HG02885 (cell line): ENCODE results near the gene MACROD2.

ENCODE experiments used
- ATAC-seq: cut with Tn5 transposase; IDR thresholded peaks from one replicate; pipeline ENCODE4 v1.9.1; 2021; ENCODE audit warnings: mild to moderate bottlenecking; ENCODE audit not compliant: unreplicated experiment, poor library complexity

The MACROD2 gene

DNA sequence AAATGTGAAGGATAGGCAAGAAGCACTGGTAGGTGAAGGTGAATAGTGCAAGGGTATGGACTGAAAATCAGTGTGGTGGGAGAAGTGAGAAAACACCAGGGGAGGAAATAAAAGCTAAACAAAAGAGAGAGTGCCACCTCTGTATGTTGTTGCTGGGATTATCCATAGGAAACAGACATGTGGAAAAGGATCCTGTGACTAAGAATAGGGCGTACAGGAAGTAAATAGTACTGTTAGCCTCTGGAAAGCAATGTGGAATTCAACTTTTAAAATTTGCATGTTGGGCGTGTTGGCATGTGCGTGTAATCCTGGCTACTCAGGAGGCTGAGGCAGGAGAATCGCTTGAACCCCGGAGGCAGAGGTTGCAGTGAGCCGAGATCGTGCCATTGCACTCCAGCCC lies 1916.3 kb downstream of the MACROD2 start:
- ATAC-seq: no peak

DNA sequence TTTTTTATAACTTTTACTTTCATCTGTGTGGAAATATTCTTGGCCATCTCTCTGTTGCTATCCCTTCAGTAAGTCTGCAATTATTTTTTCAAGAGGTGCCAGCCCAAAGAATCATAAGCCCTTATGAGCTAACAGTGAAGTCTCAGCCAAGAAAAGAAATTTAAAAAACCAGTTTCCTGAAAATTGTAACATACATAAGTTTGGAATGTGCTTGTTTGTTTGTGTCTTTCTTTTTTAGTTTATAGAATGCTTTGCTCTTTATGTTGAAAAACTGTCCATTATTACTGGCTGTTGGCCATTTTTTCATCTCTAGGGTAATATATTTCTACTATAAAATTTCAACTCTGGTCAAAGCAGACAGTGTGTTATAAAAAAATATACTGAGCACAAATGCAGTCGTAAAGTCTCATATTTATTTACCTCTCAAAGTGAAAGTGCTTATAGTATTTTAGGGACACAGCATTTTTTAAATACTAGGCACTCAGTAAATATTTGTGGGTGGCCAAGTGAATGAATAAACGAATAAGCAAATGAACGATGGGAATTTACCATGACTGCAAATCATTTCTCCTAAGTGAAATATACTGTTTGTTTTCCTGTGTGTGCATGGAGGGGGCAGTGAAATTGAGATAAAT lies 1918.2 kb downstream of the MACROD2 start:
- no peak for ATAC-seq

DNA sequence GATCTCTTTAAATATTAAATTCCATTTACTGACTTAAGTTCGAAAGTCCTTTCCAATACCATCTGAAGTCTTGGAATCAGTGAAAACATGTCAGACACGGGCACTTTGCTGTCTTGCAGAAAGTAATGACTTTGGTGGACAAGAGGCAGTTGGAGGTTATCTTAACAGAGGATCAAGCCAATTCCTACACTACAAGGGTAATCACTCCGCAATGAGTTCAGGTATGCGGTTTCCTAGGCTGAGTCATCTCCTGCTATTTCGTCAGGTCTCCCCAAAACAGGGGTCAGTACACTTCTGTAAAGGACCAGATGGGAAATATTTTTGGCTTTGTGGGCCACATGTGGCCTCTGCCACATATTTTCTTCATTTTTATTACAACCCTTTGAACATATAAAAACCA lies 1921.3 kb downstream of the MACROD2 start:
- no peak for ATAC-seq

DNA sequence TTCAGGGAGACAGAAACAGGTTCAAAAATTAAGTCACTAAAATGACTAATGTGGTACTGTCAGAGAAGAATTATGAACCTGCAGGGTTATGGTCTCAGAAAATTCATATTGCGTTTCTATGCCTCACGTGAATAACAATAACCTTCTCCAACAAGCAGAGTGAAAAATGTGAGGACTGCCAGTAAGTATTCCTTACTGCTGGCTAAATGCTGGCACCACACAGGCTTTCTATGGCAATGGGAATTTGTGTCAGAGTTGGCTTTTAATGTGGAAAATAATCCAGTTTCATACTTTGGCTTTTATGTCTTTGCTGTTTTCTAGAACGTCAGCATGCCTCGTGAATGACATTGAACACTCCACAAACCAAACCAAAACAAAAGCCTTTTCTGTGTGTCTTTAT lies 1922.0 kb downstream of the MACROD2 start:
- no peak for ATAC-seq

DNA sequence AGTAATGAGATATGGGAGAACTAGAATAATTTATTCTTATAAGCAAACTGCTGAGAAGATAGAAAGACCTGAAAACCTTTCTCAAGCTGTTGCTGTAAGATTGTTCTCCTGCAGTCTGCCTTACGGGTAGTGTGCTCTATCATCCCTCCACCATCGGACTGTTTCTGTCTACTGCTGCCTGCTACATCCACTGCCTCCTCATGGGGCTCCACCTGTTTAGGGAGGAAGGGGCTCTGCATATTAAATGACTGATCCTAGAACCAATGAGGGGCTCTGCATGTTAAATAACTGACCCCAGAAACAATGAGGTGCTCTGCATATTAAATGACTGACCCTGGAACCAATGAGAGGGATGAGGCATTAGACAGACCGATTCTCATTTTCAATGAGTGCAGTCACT lies 1923.3 kb downstream of the MACROD2 start:
- ATAC-seq: no peak

DNA sequence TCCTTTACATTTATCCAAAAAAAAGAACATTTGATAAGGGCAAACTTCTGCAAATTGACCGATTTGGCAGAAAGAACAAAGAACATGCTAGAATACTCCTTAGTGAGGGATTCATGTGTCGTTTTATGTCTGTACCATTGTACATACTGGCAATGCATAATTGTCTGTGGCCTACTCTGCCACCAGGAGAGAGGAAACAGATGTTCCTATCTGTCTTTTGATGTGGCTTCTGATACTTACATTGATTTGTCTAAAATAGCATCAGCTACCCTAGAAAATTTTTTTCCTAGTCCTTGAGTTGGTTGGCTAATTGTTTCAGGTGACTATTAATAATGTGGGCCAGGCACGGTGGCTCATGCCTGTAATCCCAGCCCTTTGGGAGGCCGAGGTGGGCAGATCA lies 1923.8 kb downstream of the MACROD2 start:
- ATAC-seq: no peak

DNA sequence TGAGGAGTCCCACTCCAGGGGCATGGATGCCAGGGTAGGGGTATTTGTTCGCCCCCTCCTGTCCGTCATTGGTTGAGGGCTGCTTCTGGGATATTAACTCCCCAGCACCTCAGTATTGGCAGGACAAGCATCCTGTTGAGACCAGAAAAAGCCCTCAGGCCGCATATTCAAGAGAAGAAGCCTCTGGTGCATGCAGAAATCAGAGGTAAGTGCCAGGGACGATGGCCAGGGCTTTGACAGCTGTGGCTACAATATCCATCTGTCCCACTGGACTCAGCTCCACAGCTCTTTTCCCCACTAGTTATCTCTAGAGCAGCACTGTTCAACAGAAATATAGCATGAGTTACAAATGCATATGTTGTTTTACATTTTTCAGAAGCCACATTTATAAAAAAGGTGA lies 1926.6 kb downstream of the MACROD2 start:
- no peak for ATAC-seq

DNA sequence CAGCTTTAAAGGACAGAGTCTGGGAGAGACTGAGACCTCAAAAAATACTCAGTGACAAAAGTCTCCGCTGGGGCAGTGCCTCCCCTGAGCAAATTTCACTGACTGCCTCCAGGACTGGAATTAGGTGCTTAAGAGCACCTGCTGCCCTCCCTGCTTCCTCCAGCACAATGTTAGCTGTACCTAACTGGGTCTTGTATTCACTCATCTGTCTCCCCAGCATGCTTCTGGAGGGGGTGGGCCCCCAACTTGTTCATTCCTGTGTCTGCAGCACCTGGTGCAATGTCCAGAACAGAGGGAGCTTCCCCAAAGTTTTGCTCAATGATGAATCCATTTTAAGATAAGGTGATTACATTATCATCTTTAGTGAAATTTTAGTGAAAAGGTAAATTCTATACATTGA lies 1927.2 kb downstream of the MACROD2 start:
- peak; percentile 35 for ATAC-seq

DNA sequence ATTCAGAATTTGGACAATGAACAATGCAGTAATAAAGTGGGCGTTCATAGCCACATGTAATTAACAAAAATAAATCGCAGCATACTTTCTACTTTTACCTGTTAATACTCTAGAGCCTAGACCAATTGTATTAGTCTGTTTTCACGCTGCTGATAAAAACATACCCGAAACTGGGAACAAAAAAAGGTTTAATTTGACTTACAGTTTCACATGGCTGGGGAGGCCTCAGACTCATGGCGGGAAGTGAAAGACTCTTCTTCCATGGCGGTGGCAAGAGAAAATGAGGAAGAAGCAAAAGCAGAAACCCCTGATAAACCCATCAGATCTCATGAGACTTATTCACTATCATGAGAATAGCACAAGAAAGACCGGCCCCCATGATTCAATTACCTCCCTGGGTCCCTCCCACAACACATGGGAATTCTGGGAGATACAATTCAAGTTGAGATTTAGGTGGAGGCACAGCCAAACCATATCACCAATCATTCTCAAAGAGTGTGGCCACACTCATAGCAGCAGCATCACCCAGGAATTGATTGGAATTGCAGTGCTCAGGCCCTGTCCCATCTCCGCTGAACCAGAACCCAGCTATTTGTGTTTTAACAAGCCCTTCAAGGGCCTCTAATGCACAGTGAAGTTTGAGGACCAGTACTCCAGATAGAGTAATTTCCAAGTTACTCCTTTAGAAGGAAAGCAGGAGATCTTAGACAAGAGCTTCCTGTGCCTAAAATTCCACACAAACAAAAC lies 1927.9 kb downstream of the MACROD2 start:
- ATAC-seq: peak; percentile 72

DNA sequence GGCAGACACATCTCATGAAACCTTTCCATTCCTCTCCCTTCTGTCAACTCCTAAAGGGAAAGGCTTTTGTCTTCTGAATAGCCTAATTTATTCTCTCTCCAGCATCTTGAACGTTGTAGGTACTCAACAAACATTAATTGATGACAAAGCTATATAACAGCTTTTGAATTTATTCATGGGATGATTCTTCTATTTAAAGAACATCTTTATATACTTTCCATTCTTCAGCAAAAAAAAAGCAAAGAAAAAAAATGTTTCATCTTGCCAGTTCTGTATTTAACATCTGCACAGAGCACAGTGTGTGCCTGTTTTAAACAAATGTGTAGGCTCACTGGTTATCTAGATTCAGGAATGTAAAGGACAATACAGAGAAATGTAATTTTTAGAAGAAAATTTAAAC lies 1929.2 kb downstream of the MACROD2 start:
- no peak for ATAC-seq

DNA sequence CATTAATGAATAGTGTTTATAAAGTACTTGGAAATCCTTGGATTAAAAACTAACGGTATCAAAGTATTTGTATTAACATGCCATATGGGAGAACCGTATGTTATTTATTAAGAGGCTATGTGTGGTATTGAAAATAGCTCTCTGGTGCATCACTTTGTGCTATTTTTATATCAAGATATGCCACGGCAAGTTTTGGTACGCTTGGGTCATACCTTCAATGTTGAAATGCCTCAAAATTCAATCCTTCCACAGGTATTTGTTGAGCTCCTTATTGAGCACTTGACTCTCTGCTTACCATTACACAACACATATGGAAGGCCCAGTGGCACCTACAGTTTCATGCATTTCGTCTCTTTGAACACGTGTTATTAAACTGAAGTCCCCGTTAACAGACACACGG lies 1930.1 kb downstream of the MACROD2 start:
- ATAC-seq: no peak

DNA sequence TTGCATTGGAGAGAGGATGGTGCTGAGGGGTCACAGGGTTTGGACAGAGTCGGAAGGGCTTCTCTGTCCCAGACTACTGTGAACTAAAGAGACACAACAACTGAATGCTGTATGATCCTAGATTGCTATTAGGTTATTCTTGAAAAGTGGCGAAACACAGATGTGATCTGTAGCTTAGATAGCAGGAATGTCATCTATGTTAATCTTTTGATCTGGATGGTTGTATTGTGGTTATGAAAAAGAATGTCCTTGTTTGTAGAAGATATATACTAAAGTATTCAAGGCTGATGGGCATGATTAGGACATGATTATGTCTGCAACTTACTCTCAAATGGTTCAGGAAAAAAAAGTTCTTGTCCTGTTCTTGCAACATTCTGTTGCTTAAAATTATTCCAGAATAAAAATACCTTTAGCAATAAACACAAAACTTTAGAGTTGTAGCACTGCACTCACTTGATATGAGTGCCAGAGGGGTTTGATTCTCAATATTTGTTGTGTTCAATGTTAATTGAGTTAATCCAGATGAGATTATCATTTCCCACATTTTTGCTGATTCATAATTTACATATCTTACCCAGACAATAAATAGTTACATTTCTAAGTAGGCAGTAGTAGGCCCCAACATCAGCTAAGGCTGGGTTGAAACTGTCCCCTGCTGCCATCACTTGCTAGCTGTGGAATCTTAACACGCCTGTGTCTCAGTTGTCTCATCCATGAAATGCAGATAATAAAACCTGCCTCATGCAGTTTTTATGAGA lies 1932.8 kb downstream of the MACROD2 start:
- ATAC-seq: no peak

DNA sequence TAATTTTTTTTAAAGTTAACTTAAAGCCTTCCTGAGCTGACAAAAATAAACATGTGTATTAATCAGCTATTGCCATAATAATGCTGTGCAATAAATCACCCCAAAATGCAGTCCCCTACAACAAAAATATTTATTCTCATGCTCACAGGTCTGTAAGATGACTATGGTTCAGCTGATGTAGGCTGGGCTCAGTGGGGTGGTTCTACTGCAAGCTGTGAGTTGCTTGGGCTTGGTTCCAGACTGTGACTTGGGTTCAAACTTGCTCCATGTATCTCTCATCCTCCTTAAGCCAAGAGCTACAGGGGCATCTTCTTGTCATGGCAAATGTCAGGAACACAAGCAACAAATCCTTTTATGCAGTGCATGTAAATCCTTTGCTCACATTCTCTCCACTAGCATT lies 1933.6 kb downstream of the MACROD2 start:
- no peak for ATAC-seq

DNA sequence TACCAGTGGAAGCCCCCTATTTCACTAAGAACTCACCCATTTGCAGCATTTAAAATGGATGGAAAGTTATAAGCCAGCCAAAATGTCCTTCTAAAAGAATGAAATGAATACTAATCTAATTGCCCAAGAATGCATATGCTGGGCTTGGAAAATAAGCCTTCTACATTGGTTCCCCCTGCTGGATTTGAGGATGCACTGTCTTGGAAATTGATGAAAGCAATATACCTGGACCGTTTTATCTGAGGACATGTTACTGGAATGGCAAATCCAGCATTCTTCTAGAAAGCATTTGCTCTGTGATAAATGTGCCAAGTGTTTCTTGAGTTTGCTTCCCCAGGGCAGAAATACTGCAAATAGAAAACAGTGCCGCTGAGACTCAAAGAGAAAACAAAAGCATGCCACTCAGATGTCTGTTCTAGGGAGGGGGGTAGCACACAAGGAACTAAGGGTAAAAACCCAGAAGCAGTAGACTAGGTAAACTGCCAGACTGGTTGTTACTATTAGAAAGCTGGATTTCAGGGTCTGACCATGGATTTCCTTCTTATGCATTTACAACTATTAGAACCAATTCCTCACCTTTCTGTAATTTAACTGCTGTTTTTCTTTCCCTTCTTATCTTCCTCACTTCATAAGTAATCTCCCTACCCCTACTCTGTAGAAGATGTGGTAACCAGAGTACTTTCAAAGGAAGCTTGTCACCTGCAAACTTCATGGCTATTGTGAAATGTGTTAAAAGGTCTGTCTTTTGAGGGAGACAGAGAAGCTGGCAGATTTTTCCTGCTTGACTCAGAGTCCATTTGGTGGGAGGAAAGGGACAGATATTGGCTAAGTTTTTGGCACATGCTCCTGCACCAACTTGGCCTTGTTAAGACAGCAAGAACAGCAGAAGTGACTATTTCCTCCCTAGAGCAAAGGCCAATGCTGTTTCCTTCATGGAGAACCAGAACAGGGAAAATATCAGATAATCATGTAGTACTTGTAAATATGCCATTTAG lies 1935.3 kb downstream of the MACROD2 start:
- ATAC-seq: no peak

DNA sequence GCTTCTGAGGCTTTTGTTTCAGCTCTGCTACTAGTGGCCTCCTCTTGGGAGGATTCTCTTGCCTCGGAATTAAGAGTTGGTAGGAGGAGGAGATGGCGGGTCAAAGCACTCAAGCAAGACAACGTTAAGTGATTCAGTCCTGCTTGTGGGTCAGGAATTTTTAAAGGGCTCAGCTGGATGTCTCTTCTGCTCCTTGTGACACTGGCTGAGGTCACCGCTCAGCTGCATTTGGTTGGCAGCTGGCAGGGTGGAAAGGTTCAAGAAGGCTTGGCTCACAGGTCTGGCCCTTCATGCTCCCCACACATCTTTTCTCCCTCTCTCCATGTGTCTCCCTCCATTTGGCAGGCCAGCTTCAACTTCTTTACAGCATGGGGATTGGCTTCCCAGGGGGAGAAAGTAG lies 1936.6 kb downstream of the MACROD2 start:
- no peak for ATAC-seq

DNA sequence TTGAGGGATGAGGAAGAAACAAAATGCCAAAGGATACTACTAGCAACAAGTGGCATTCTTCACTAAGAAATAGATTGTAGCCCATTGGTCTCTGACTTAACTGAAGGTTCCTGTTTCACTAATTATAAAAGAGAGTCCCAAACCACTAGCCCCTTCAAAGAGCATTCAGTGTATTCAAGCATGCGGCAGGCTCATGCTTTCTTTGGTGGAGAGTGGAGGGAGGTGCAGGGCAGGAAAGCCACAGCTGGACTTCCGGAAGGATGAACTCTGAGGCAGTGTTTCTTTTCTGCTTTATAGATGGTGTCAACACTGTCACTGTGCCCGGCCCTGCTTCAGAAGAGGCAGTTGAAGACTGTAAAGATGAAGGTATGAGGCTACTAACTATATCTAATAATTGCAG lies 1941.9 kb downstream of the MACROD2 start:
- peak; percentile 75 for ATAC-seq

DNA sequence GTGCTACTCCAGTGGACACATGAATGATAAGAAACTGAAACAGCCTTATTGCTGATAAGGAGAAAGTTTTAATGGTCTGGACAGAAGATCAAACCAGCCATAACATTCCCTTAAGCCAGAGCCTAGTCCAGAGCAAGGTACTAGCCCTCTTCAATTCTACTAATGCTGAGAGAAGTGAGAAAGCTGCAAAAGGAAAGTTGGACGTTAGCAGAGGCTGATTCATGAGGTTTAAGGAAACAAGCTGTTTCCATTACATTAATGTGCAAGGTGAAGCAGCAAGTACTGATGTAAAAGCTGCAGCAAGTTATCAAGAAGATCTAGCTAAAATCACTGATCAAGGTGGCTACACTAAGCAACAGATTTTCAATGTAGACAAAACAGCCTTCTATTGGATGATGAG lies 1943.5 kb downstream of the MACROD2 start:
- no peak for ATAC-seq

DNA sequence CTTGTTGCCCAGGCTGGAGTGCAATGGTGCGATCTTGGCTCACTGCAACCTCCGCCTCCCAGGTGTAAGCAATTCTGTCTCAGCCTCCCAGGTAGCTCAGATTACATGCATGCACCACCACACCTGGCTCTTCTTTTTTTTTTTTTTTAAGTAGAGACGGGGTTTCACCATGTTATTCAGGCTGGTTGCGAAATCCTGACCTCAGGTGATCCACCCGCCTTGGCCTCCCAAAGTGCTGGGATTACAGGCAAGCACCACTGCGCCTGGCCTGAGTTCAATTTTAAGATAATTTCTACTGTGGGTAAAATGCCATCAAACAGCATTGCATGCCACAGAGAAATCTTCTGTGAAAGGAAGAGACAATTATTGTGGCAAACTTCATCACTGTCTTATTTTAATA lies 1944.8 kb downstream of the MACROD2 start:
- ATAC-seq: no peak

DNA sequence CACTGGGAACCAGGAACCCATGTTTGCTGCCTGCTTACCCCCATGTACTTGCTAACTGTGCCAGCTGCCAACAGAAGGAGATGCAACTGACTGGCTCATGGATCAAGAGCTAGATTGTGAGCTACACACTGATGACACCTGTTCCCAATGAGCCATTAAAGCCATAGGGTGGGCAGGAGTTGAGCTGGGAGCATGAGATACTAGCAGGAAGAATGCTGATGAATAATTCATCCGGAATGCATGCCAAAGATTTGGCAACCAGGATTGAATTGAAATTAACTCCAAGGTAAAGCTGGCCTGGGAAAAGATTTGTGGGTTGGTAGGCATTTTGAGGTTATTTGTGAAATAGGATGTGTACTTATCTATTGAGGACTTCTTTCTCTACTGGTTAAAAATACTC lies 1946.8 kb downstream of the MACROD2 start:
- ATAC-seq: no peak

DNA sequence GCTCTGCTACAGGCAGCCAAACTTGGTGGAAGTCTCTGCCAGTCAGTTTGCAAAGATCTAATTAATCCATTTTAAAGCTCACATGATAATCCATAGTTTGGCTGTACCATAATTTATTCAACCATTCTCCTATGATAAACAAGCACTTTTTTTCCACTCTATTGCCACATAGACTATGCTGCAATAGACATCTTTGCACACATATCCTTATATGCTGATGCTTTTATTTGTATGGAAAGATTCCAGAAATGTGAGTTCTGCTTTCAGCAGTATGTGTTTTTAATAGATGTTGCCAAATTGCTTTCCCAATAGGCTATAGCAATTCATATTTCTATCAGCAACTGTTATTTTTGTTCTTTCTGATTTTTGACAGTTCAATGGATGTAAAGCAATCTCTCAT lies 1950.0 kb downstream of the MACROD2 start:
- ATAC-seq: no peak
